ENCODE measurements around the gene SLC35F3.

DNA sequence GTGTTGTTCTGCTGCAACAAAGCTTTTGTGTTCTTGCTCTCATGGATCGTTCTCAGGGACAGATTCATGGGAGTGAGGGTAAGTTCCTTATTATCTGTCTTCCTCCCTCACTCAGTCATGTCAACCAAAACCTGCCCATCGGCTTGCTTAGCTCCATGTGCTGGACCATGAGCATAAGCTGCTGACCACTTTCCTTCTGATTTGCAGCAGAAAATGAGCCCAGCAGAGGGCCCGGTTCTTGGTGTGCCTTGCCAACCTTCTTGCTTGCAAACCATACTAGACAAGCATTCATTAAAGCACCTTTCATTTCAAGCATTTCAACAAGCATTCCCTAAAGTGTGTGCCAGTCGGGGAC, 404.7 kb downstream of the SLC35F3 start:
- TF ChIP-seq CTCF (IDR thresholded peaks at IDR 0.05) (no peak), POLR2A (IDR thresholded peaks at IDR 0.05) (no peak)
